ENCODE results near the gene DDX49. TPM values are rescaled to one million over a fixed set of nuclear protein-coding genes. Genes with fewer than 3 reads are reported as not detected.

The DDX49 gene
- total and polyA plus RNA-seq, 11 donors = 14.3 to 56.9 (median 27.3) TPM

DNA sequence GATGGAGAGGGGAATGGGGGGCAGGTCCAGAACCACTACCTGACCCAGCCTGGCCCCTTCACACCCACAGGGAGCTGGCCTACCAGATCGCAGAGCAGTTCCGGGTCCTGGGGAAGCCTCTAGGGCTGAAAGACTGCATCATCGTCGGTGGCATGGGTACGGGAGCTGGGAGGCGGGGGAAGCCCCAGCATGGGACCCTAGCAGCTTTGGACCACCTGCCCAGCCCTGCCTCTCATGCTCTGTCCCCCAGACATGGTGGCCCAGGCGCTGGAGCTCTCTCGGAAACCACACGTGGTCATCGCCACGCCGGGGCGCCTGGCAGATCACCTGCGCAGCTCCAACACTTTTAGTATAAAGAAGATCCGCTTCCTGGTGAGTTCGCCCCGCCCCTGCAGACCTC lies 2.1 kb downstream of the DDX49 start:
- no peak overlapping the region for H3K27ac ChIP-seq
- no peak for TF ChIP-seq POLR2A (IDR thresholded peaks at IDR 0.05)
- TF ChIP-seq, protein P1, sequence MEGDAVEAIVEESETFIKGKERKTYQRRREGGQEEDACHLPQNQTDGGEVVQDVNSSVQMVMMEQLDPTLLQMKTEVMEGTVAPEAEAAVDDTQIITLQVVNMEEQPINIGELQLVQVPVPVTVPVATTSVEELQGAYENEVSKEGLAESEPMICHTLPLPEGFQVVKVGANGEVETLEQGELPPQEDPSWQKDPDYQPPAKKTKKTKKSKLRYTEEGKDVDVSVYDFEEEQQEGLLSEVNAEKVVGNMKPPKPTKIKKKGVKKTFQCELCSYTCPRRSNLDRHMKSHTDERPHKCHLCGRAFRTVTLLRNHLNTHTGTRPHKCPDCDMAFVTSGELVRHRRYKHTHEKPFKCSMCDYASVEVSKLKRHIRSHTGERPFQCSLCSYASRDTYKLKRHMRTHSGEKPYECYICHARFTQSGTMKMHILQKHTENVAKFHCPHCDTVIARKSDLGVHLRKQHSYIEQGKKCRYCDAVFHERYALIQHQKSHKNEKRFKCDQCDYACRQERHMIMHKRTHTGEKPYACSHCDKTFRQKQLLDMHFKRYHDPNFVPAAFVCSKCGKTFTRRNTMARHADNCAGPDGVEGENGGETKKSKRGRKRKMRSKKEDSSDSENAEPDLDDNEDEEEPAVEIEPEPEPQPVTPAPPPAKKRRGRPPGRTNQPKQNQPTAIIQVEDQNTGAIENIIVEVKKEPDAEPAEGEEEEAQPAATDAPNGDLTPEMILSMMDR (IDR thresholded peaks at IDR 0.05) = no peak
- DNase-seq = no peak

DNA sequence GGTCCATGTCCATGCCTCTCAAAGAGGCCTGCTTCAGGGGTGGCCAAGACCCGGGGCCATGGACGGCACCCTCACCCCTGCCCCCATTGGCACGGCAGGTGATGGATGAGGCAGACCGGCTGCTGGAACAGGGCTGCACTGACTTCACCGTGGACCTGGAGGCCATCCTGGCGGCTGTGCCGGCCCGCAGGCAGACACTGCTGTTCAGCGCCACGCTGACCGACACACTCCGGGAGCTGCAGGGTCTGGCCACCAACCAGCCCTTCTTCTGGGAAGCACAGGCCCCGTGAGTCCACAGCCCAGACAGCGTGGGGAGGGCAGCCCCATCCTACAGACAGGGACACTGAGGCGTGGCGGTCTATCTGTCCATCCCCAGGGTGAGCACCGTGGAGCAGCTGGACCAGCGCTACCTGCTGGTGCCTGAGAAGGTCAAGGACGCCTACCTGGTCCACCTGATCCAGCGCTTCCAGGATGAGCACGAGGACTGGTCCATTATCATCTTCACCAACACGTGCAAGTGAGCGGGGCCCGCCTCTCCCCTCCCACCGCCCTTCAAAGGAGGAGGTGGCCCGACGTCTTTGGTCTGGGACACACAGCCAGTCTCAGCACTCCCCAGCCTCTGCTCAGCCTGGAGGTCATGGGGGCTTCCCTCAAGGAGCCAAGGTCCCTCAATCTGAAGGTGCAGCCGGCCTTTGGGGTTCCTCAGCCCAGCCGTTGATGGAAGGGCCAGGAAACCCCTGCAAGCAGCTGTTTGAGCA lies 2.9 kb downstream of the DDX49 start:
- peaks cover 6 to 32% (median 21%) of the 10 kb centered on the region in 12 donors for H3K4me1 ChIP-seq
- no peaks in the 10 kb centered on the region for H3K27me3 ChIP-seq
- 83 to 93% (median 87%) methylated on average over 6 to 29 of the region's 29 CpGs for WGBS, 4 donors
- H3K4me3 ChIP-seq = no peak overlapping the region
- intact Hi-C loops (cut with DNase I) = no loop called here
- TF ChIP-seq, protein P1 (IDR thresholded peaks at IDR 0.05) = no peak
- no peak for TF ChIP-seq POLR2A (IDR thresholded peaks at IDR 0.05)
- no peak for ATAC-seq
- DNase-seq = no peak
- H3K9me3 ChIP-seq = no peaks in the 10 kb centered on the region
- no peak overlapping the region for H3K27ac ChIP-seq
- H3K36me3 ChIP-seq = peaks cover 0 to 65% (median 59%) of the 10 kb centered on the region in 9 donors

More for the DNA sequence above, 2.1 kb downstream of the DDX49 start:
- intact Hi-C loops (cut with DNase I) = no loop called here
- ATAC-seq = no peak
- 94 to 97% (median 97%) methylated on average over 12 to 17 of the region's 17 CpGs for WGBS, 4 donors
- Histone ChIP-seq H3K27me3 (no peaks in the 10 kb centered on the region), H3K9me3 (no peaks in the 10 kb centered on the region), H3K4me3 (no peak overlapping the region), H3K36me3 (peaks cover 0 to 57% (median 52%) of the 10 kb centered on the region in 9 donors), H3K4me1 (peaks cover 6 to 34% (median 25%) of the 10 kb centered on the region in 12 donors)

DNA sequence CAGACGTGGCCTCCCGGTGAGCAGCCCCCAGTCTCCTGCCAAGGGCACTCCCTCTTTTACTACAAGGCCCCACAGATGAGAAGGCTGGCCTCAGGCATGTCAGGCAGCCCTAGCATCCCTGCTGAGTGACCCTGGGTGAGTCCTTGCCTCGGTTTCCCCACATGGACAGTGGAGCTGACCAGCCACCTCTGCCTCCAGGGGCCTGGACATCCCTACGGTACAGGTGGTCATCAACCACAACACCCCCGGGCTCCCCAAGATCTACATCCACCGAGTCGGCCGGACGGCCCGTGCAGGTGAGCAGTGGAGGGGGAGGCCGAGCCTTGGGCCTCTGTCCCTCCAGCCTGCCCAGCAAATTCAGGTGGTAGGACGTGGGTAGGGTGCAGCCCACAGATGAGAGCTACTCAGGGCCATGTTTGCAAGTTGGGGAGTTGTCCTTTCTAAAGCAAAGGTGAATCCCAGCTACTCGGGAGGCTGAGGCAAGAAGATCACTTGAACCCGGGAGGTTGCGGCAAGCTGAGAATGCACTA lies 5.2 kb downstream of the DDX49 start:
- TF ChIP-seq, protein P1 (IDR thresholded peaks at IDR 0.05) = no peak
- TF ChIP-seq POLR2A (IDR thresholded peaks at IDR 0.05) = no peak
- H3K36me3 ChIP-seq = peaks cover 0 to 85% (median 81%) of the 10 kb centered on the region in 9 donors
- DNase-seq = no peak

DNA sequence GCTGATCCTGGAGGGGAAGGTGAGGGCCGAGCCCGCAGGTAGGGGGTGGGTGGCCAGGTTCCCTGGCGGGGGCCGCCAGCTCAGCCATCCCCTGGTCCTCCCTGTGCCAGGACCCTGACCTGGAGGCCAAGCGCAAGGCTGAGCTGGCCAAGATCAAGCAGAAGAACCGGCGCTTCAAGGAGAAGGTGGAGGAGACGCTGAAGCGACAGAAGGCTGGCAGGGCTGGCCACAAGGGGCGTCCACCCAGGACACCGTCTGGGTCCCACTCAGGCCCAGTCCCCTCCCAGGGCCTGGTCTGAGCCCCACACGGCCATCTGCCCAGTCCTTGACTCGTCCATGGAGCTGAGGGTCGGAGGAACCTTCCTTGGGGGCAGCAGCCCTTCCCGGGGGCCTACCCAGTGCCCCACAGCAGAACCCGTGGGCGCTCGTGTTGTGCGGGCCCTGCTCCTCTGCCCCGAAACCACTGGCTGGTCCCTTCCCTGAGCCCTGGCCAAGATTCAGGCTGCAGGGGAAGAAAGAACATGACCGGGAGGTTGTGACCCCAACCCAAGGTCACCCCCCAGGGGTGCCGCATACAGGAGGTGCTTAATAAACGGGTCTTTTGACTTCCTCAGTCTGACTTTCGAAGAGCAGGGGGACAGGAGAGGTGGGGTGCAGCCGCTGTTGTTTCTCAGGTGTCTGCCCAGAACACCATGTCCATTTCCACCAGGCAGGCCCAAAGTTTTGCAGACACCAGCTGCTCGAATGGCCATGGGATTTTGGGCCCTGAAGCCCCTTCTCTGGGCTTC lies 8.7 kb downstream of the DDX49 start:
- WGBS, 4 donors = 90 to 91% (median 91%) methylated on average over 16 to 26 of the region's 26 CpGs
- intact Hi-C loops (cut with DNase I) = no loop called here

More for the DNA sequence above, 5.2 kb downstream of the DDX49 start:
- Histone ChIP-seq H3K4me1 (peaks cover 6 to 19% (median 10%) of the 10 kb centered on the region in 12 donors), H3K27me3 (no peaks in the 10 kb centered on the region), H3K9me3 (no peaks in the 10 kb centered on the region), H3K4me3 (no peak overlapping the region), H3K27ac (no peak overlapping the region)
- 91 to 96% (median 95%) methylated on average over 14 to 15 of the region's 15 CpGs for WGBS, 4 donors
- no peak for ATAC-seq
- intact Hi-C loops (cut with DNase I) = no loop called here

More for the DNA sequence above, 8.7 kb downstream of the DDX49 start:
- no peaks in the 10 kb centered on the region for H3K9me3 ChIP-seq
- no peak overlapping the region for H3K4me3 ChIP-seq
- no peak overlapping the region for H3K27ac ChIP-seq
- ATAC-seq (no peak), DNase-seq (no peak)
- H3K27me3 ChIP-seq = no peaks in the 10 kb centered on the region
- H3K4me1 ChIP-seq = peaks cover 0 to 6% (median 0%) of the 10 kb centered on the region in 12 donors
- peaks cover 0 to 86% (median 73%) of the 10 kb centered on the region in 9 donors for H3K36me3 ChIP-seq
- no peak for TF ChIP-seq POLR2A (IDR thresholded peaks at IDR 0.05)
- TF ChIP-seq, protein P1 (IDR thresholded peaks at IDR 0.05) = no peak
